ENCODE results near the gene RCBTB1. TPM values are rescaled to one million over a fixed set of nuclear protein-coding genes. Genes with fewer than 3 reads are reported as not detected.
"Not testable (repeated sequence)": the region's sequence is repeated elsewhere in the genome, so short reads cannot be mapped to it uniquely, and the experiment has no call there.

The RCBTB1 gene
- total RNA-seq, 1 experiment from 2014 or later: 26.2 TPM

GRCh38 chr13:49516467-49516866 is 68.9 kb downstream of the RCBTB1 start:
- no peak for DNase-seq (ENCODE audit: low spot score)

- no peak for DNase-seq (ENCODE audit: low spot score)
These were observed 72.8 kb downstream of the RCBTB1 start for GRCh38 chr13:49512578-49512977.

- no peak for DNase-seq (ENCODE audit: low spot score)
These were observed 81.4 kb downstream of the RCBTB1 start for GRCh38 chr13:49503951-49504350.

GRCh38 chr13:49502954-49503353 is 82.4 kb downstream of the RCBTB1 start:
- DNase-seq (ENCODE audit: low spot score): no peak

GRCh38 chr13:49499889-49500660 is 85.3 kb downstream of the RCBTB1 start:
- DNase-seq (ENCODE audit: low spot score): peak; percentile 35

GRCh38 chr13:49498206-49498605 is 87.2 kb downstream of the RCBTB1 start:
- no peak for DNase-seq (ENCODE audit: low spot score)

GRCh38 chr13:49497272-49497671 is 88.1 kb downstream of the RCBTB1 start:
- DNase-seq (ENCODE audit: low spot score): no peak

GRCh38 chr13:49496837-49497236 is 88.5 kb downstream of the RCBTB1 start:
- DNase-seq (ENCODE audit: low spot score): not testable (repeated sequence)

- DNase-seq (ENCODE audit: low spot score): peak; percentile 63
These were observed 89.3 kb downstream of the RCBTB1 start, which contains the start of gene PHF11 for GRCh38 chr13:49495783-49496762. TSS of gene PHF11 (plus strand) at chr13:49495953. CDS start at chr13:49496002, 49 bp downstream.

- DNase-seq (ENCODE audit: low spot score): no peak
These were observed 90.7 kb downstream of the RCBTB1 start for GRCh38 chr13:49494645-49495044.

- no peak for DNase-seq (ENCODE audit: low spot score)
These were observed 96.8 kb downstream of the RCBTB1 start for GRCh38 chr13:49488563-49488962.

Other genes starting within 250 kb of the RCBTB1 start
- 6.3 and 17.5 TPM in 2 replicates for gene CAB39L, start 141.5 kb downstream of the RCBTB1 start, total RNA-seq (2014; rRNA removed; shearing (Covaris generic))
- gene SETDB2, start 141.3 kb downstream of the RCBTB1 start, total RNA-seq (2014; rRNA removed; shearing (Covaris generic)): 5.3 and 8.7 TPM in 2 replicates
- 20.9 and 21.8 TPM in 2 replicates for gene PHF11, start 89.6 kb downstream of the RCBTB1 start, total RNA-seq (2014; rRNA removed; shearing (Covaris generic))
- not detected in 2 replicates for gene ARL11, start 42.9 kb upstream of the RCBTB1 start, total RNA-seq (2014; rRNA removed; shearing (Covaris generic))
- gene EBPL, start 105.9 kb upstream of the RCBTB1 start, total RNA-seq (2014; rRNA removed; shearing (Covaris generic)): 123 and 133 TPM in 2 replicates
- 41.3 and 41.7 TPM in 2 replicates for gene KPNA3, start 207.1 kb upstream of the RCBTB1 start, total RNA-seq (2014; rRNA removed; shearing (Covaris generic))